SJCRH30 (cell line): ENCODE measurements around the gene KRTAP10-10. TPM values are rescaled to one million over a fixed set of nuclear protein-coding genes. Genes with fewer than 3 reads are reported as not detected.

ENCODE experiments used
- DNase-seq, 2 experiments: peaks; one replicate each; pipeline ENCODE4 v3.0.0-alpha.2; 2015 to 2020
- H3K27ac ChIP-seq: fragments of 250-450 bp; sonication (Bioruptor Pico); 2 replicates; pipeline ENCODE4 v1.5.1; 2020; ENCODE audit warnings: mild to moderate bottlenecking, moderate library complexity
- H3K27me3 ChIP-seq: fragments of 250-450 bp; sonication (Bioruptor Pico); 2 replicates; pipeline ENCODE4 v1.5.1; 2020; ENCODE audit warnings: mild to moderate bottlenecking, moderate library complexity
- H3K36me3 ChIP-seq: fragments of 250-450 bp; sonication (Bioruptor Pico); 2 replicates; pipeline ENCODE4 v1.5.1; 2020; ENCODE audit warnings: mild to moderate bottlenecking, moderate library complexity
- H3K4me1 ChIP-seq: fragments of 250-450 bp; sonication (Bioruptor Pico); 2 replicates; pipeline ENCODE4 v1.5.1; 2020; ENCODE audit warnings: mild to moderate bottlenecking, moderate library complexity
- H3K4me3 ChIP-seq: fragments of 250-450 bp; sonication (Bioruptor Pico); 2 replicates; pipeline ENCODE4 v1.5.1; 2020; ENCODE audit warnings: mild to moderate bottlenecking, moderate library complexity
- H3K9me3 ChIP-seq: fragments of 250-450 bp; sonication (Bioruptor Pico); replicated peaks from 2 replicates; pipeline ENCODE4 v1.5.1; 2020; ENCODE audit warnings: mild to moderate bottlenecking, moderate library complexity
- total RNA-seq: library from RNA; depleted of rRNA; stranded (reverse); fragments of >200 nt; shearing (Covaris generic); gene quantifications from 2 replicates; pipeline ENCODE4 v1.2.3, GENCODE V29; 2014

Gene KRTAP10-10
- total RNA-seq, 1 experiment from 2014 or later = not detected

GRCh38 chr21:44613386-44614155, 23.6 kb upstream of the KRTAP10-10 start:
- DNase-seq = no peak
- Histone ChIP-seq H3K27me3 (no peaks in the 10 kb centered on the region), H3K27ac (no peak overlapping the region), H3K4me3 (no peak overlapping the region), H3K4me1 (no peaks in the 10 kb centered on the region), H3K36me3 (no peaks in the 10 kb centered on the region), H3K9me3 (no peaks in the 10 kb centered on the region; the same call in 1 of the 2 replicates)

GRCh38 chr21:44614161-44614631, 23.0 kb upstream of the KRTAP10-10 start:
- Histone ChIP-seq H3K27me3 (no peaks in the 10 kb centered on the region), H3K4me3 (no peak overlapping the region), H3K27ac (no peak overlapping the region), H3K36me3 (no peaks in the 10 kb centered on the region), H3K4me1 (no peaks in the 10 kb centered on the region), H3K9me3 (no peaks in the 10 kb centered on the region; the same call in 1 of the 2 replicates)
- no peak for DNase-seq

- DNase-seq = no peak
These were observed 22.2 kb upstream of the KRTAP10-10 start for GRCh38 chr21:44614961-44615391.

GRCh38 chr21:44615466-44615865, 21.7 kb upstream of the KRTAP10-10 start:
- Histone ChIP-seq H3K4me3 (no peak overlapping the region), H3K9me3 (peaks cover 9% of the 10 kb centered on the region; the same call in 1 of the 2 replicates), H3K4me1 (no peaks in the 10 kb centered on the region), H3K27ac (no peak overlapping the region), H3K27me3 (no peaks in the 10 kb centered on the region), H3K36me3 (no peaks in the 10 kb centered on the region)
- DNase-seq = no peak

More at GRCh38 chr21:44614961-44615391, 22.2 kb upstream of the KRTAP10-10 start:
- Histone ChIP-seq H3K9me3 (peaks cover 6% of the 10 kb centered on the region; the same call in 1 of the 2 replicates), H3K27ac (no peak overlapping the region), H3K36me3 (no peaks in the 10 kb centered on the region), H3K4me1 (no peaks in the 10 kb centered on the region), H3K27me3 (no peaks in the 10 kb centered on the region), H3K4me3 (no peak overlapping the region)

- peaks cover 9% of the 10 kb centered on the region; the same call in 1 of the 2 replicates for H3K9me3 ChIP-seq
- no peaks in the 10 kb centered on the region for H3K27me3 ChIP-seq
These were observed 21.1 kb upstream of the KRTAP10-10 start for GRCh38 chr21:44615911-44616590.

GRCh38 chr21:44616591-44616926, 20.6 kb upstream of the KRTAP10-10 start:
- Histone ChIP-seq H3K27me3 (no peaks in the 10 kb centered on the region), H3K9me3 (peaks cover 9% of the 10 kb centered on the region; the same call in 1 of the 2 replicates), H3K4me3 (no peak overlapping the region), H3K4me1 (no peaks in the 10 kb centered on the region), H3K36me3 (no peaks in the 10 kb centered on the region), H3K27ac (no peak overlapping the region)
- no peak for DNase-seq

More at GRCh38 chr21:44615911-44616590, 21.1 kb upstream of the KRTAP10-10 start:
- Histone ChIP-seq H3K27ac (no peak overlapping the region), H3K4me3 (no peak overlapping the region), H3K4me1 (no peaks in the 10 kb centered on the region), H3K36me3 (no peaks in the 10 kb centered on the region)
- DNase-seq = no peak

- Histone ChIP-seq H3K4me3 (no peak overlapping the region), H3K27ac (no peak overlapping the region), H3K9me3 (peaks cover 9% of the 10 kb centered on the region; the same call in 1 of the 2 replicates), H3K4me1 (no peaks in the 10 kb centered on the region), H3K27me3 (no peaks in the 10 kb centered on the region), H3K36me3 (no peaks in the 10 kb centered on the region)
- DNase-seq = no peak
These were observed 20.1 kb upstream of the KRTAP10-10 start for GRCh38 chr21:44617071-44617501.

- H3K9me3 ChIP-seq = peaks cover 9% of the 10 kb centered on the region; the same call in 1 of the 2 replicates
- H3K27ac ChIP-seq = no peak overlapping the region
- no peak overlapping the region for H3K4me3 ChIP-seq
- no peaks in the 10 kb centered on the region for H3K27me3 ChIP-seq
- no peak for DNase-seq
- no peaks in the 10 kb centered on the region for H3K4me1 ChIP-seq
- no peaks in the 10 kb centered on the region for H3K36me3 ChIP-seq
These were observed 18.7 kb upstream of the KRTAP10-10 start for GRCh38 chr21:44618504-44618903.

- Histone ChIP-seq H3K4me1 (no peaks in the 10 kb centered on the region), H3K27ac (no peak overlapping the region), H3K27me3 (no peaks in the 10 kb centered on the region), H3K9me3 (peaks cover 9% of the 10 kb centered on the region; the same call in 1 of the 2 replicates), H3K36me3 (no peaks in the 10 kb centered on the region), H3K4me3 (no peak overlapping the region)
- DNase-seq = no peak
These were observed 18.2 kb upstream of the KRTAP10-10 start for GRCh38 chr21:44618909-44619308.

- no peak for DNase-seq
- no peak overlapping the region for H3K4me3 ChIP-seq
- peaks cover 11% of the 10 kb centered on the region; the same call in 1 of the 2 replicates for H3K9me3 ChIP-seq
- H3K27ac ChIP-seq = no peak overlapping the region
- H3K4me1 ChIP-seq = no peaks in the 10 kb centered on the region
- no peaks in the 10 kb centered on the region for H3K27me3 ChIP-seq
- H3K36me3 ChIP-seq = no peaks in the 10 kb centered on the region
These were observed 17.3 kb upstream of the KRTAP10-10 start for GRCh38 chr21:44619886-44620285.

GRCh38 chr21:44623575-44623974, 13.6 kb upstream of the KRTAP10-10 start:
- peaks cover 12% of the 10 kb centered on the region; the same call in 1 of the 2 replicates for H3K9me3 ChIP-seq
- H3K4me1 ChIP-seq = no peaks in the 10 kb centered on the region
- no peaks in the 10 kb centered on the region for H3K36me3 ChIP-seq
- H3K27me3 ChIP-seq = no peaks in the 10 kb centered on the region
- H3K4me3 ChIP-seq = no peak overlapping the region
- no peak overlapping the region for H3K27ac ChIP-seq
- no peak for DNase-seq

GRCh38 chr21:44625756-44626155, 11.4 kb upstream of the KRTAP10-10 start:
- H3K27ac ChIP-seq = no peak overlapping the region
- no peak overlapping the region for H3K4me3 ChIP-seq
- no peaks in the 10 kb centered on the region for H3K4me1 ChIP-seq
- no peaks in the 10 kb centered on the region for H3K27me3 ChIP-seq
- DNase-seq = no peak
- 0 out of 2 replicates have a peak, but pooled peaks cover 3% of the 10 kb centered on the region for H3K9me3 ChIP-seq
- no peaks in the 10 kb centered on the region for H3K36me3 ChIP-seq

- Histone ChIP-seq H3K9me3 (0 out of 2 replicates have a peak, but pooled peaks cover 3% of the 10 kb centered on the region), H3K27ac (no peak overlapping the region), H3K4me1 (no peaks in the 10 kb centered on the region), H3K36me3 (no peaks in the 10 kb centered on the region), H3K27me3 (no peaks in the 10 kb centered on the region), H3K4me3 (no peak overlapping the region)
- DNase-seq = no peak
These were observed 10.9 kb upstream of the KRTAP10-10 start for GRCh38 chr21:44626262-44626661.

- H3K9me3 ChIP-seq = 0 out of 2 replicates have a peak, but pooled peaks cover 3% of the 10 kb centered on the region
- DNase-seq = no peak
- H3K4me3 ChIP-seq = no peak within 1 kb of the TSS
- H3K4me1 ChIP-seq = no peaks in the 10 kb centered on the region
- no peaks in the 10 kb centered on the region for H3K36me3 ChIP-seq
- H3K27ac ChIP-seq = no peak within 1 kb of the TSS
- H3K27me3 ChIP-seq = no peaks in the 10 kb centered on the region
These were observed 10.4 kb upstream of the KRTAP10-10 start, which contains the start of gene KRTAP10-9 for GRCh38 chr21:44626673-44627143. Gene KRTAP10-9 (plus strand): TSS chr21:44627093. CDS start chr21:44627172, 79 bp downstream.
